Endothelial cell of umbilical vein (primary cell): ENCODE data around the gene MFN1. TPM values are rescaled to one million over a fixed set of nuclear protein-coding genes. Genes with fewer than 3 reads are reported as not detected.
A peak's percentile ranks its signal among the peaks of the same experiment; 100 is the strongest.

ENCODE experiments used
- BruUV-seq: library from RNA; stranded (reverse); fragments of 400-500 nt; replicated peaks from 2 replicates; lab custom pipeline; 2021; lab: Mats Ljungman, UMichigan
- CTCF ChIA-PET: fragments of 300-600, 350-600 bp; sonication (Branson Sonifier 250); formaldehyde crosslinking; loops from one replicate; lab custom pipeline; 2021; ENCODE audit warnings: antibody characterized with exemption, inconsistent platforms; lab: Charles Lee
- POLR2A ChIA-PET: fragments of 300-600, 350-600 bp; sonication (Branson Sonifier 250); formaldehyde crosslinking; loops from one replicate; lab custom pipeline; 2021; ENCODE audit warnings: antibody characterized with exemption, inconsistent platforms; lab: Charles Lee
- DNase-seq: peaks from one replicate; pipeline ENCODE4 v3.0.0-alpha.2; 2011; ENCODE audit warnings: low read depth, low spot score
- FAIRE-seq: peaks from 2 replicates; lab custom pipeline; 2011; peaks lifted over from hg19 to GRCh38; lab: Jason Lieb, UNC
- H2AFZ ChIP-seq: 2 replicates; pipeline ENCODE4 v1.6.0; 2012; ENCODE audit warnings: low read depth, low read length, control low read depth, inconsistent platforms
- H3K27ac ChIP-seq: 2 replicates; pipeline ENCODE4 v1.5.1; 2011; ENCODE audit warnings: low read depth, mild to moderate bottlenecking, control low read depth, low read length, moderate library complexity; ENCODE audit not compliant: insufficient read depth
- H3K27me3 ChIP-seq, 2 experiments: 2 replicates each; pipeline versions ENCODE4 v1.6.0 to v1.6.1; 2011; ENCODE audit warnings: low read length in 2 of 2, mixed read lengths in 1 of 2; ENCODE audit not compliant: control insufficient read depth in 2 of 2, insufficient read depth in 2 of 2
- H3K36me3 ChIP-seq, 2 experiments: 2 replicates in 1 of 2; 3 replicates in 1 of 2; pipeline ENCODE4 v1.5.1; 2011; ENCODE audit warnings: low read length in 2 of 2, mild to moderate bottlenecking in 1 of 2, moderate library complexity in 1 of 2; ENCODE audit not compliant: control insufficient read depth in 2 of 2, insufficient read depth in 2 of 2; ENCODE audit errors: extremely low read depth in 1 of 2
- H3K4me1 ChIP-seq: 3 replicates; pipeline ENCODE4 v1.5.1; 2011; ENCODE audit warnings: mild to moderate bottlenecking, low read length; ENCODE audit not compliant: control insufficient read depth, insufficient read depth; ENCODE audit errors: extremely low read depth
- H3K4me2 ChIP-seq: 2 replicates; pipeline ENCODE4 v1.6.1; 2011; ENCODE audit warnings: low read length, control low read depth, mixed read lengths; ENCODE audit not compliant: insufficient read depth
- H3K4me3 ChIP-seq, 3 experiments: fragments of 200-600 bp in 1 of 3; sonication (generic), shearing (Covaris generic) in 1 of 3; replicated peaks in 1 of 3; 2 replicates each; pipeline ENCODE4 v1.5.1; 2011 to 2016; ENCODE audit warnings: control low read depth in 3 of 3, low read length in 3 of 3, mild to moderate bottlenecking in 2 of 3, inconsistent platforms in 1 of 3, low read depth in 1 of 3, moderate library complexity in 1 of 3; ENCODE audit not compliant: insufficient read depth in 1 of 3
- H3K79me2 ChIP-seq: 2 replicates; pipeline ENCODE4 v1.6.0; 2012; ENCODE audit warnings: low read length, inconsistent platforms; ENCODE audit not compliant: control insufficient read depth, insufficient read depth
- H3K9ac ChIP-seq: replicated peaks from 2 replicates; pipeline ENCODE3; 2011; ENCODE audit warnings: low read length, control low read depth; ENCODE audit not compliant: insufficient read depth; ENCODE audit errors: extremely low read depth
- H3K9me1 ChIP-seq: replicated peaks from 3 replicates; pipeline ENCODE4 v1.6.0; 2011; ENCODE audit warnings: mild to moderate bottlenecking, low read length; ENCODE audit not compliant: control insufficient read depth, insufficient read depth; ENCODE audit errors: extremely low read depth
- H3K9me3 ChIP-seq: replicated peaks from 2 replicates; pipeline ENCODE4 v1.5.1; 2012; ENCODE audit warnings: low read length, inconsistent platforms; ENCODE audit not compliant: control insufficient read depth, insufficient read depth
- H4K20me1 ChIP-seq: replicated peaks from 2 replicates; pipeline ENCODE3; 2011; ENCODE audit warnings: mild to moderate bottlenecking, low read length; ENCODE audit not compliant: control insufficient read depth, insufficient read depth; ENCODE audit errors: extremely low read depth
- EZH2 ChIP-seq: IDR thresholded peaks from 2 replicates; pipeline ENCODE4 v1.6.1; 2012; ENCODE audit warnings: borderline replicate concordance, low read depth, mild to moderate bottlenecking, moderate library complexity, low read length, inconsistent platforms; ENCODE audit not compliant: severe bottlenecking
- FOS ChIP-seq: IDR thresholded peaks from 2 replicates; pipeline ENCODE4 v1.6.1; 2011; ENCODE audit warnings: mild to moderate bottlenecking, low read length, moderate library complexity, borderline replicate concordance; ENCODE audit not compliant: insufficient read depth
- MYC ChIP-seq: IDR thresholded peaks from one replicate; pipeline ENCODE4 v1.6.1; 2011; ENCODE audit warnings: mild to moderate bottlenecking, low read depth, low read length
- POLR2A ChIP-seq: IDR thresholded peaks from 2 replicates; pipeline ENCODE4 v1.6.1; 2012; ENCODE audit warnings: low read depth, mild to moderate bottlenecking, control low read depth, low read length
- POLR2AphosphoS5 ChIP-seq: IDR thresholded peaks from 2 replicates; pipeline ENCODE4 v1.6.1; 2012; ENCODE audit warnings: low read depth, mild to moderate bottlenecking, control low read depth, low read length, moderate library complexity; ENCODE audit not compliant: insufficient read depth
- dilution Hi-C: fragments of 300-500 bp; cut with MboI; formaldehyde crosslinking; loops from one replicate; pipeline ENCODE4 v1.15.0; 2019; ENCODE audit warnings: low sequenced_read_pairs; ENCODE audit not compliant: extremely low pct_ligation_motif_present
- intact Hi-C: fragments of 100-400 bp; cut with micrococcal nuclease; formaldehyde crosslinking; loops from one replicate; pipeline ENCODE4 v1.10.0; 2022
- polyA plus RNA-seq, 4 experiments: library from polyadenylated mRNA; depleted of rRNA in 3 of 4; stranded (reverse) in 3 of 4; unstranded in 1 of 4; fragments of >200 nt; gene quantifications; 2 replicates each; pipeline versions ENCODE4 v1.2.1 to v1.2.3, GENCODE V29; 2011 to 2012; ENCODE audit warnings: missing spikeins in 1 of 4
- total RNA-seq: library from RNA; stranded (reverse); gene quantifications from 2 replicates; pipeline ENCODE4 v1.2.3, GENCODE V29; 2021
- TF ChIP-seq, protein P1 (sequence below), 2 donors: IDR thresholded peaks; 1 replicate in 1 of 2; 2 replicates in 1 of 2; pipeline ENCODE4 v1.5.1; 2011; ENCODE audit warnings: low read length in 2 of 2, mild to moderate bottlenecking in 2 of 2, moderate library complexity in 2 of 2, control low read depth in 1 of 2, inconsistent platforms in 1 of 2, low read depth in 1 of 2; ENCODE audit not compliant: insufficient read depth in 1 of 2; ENCODE audit errors: extremely low read depth in 1 of 2
- TF ChIP-seq, protein P2 (sequence below): IDR thresholded peaks from 2 replicates; pipeline ENCODE4 v1.6.1; 2011; ENCODE audit not compliant: insufficient read depth, insufficient read length

MFN1 gene
- total and polyA plus RNA-seq, 2 donors (not counting 3 experiments of a cell fraction or from before 2014, with no cell fraction given) = 11.6 to 42.9 TPM

DNA sequence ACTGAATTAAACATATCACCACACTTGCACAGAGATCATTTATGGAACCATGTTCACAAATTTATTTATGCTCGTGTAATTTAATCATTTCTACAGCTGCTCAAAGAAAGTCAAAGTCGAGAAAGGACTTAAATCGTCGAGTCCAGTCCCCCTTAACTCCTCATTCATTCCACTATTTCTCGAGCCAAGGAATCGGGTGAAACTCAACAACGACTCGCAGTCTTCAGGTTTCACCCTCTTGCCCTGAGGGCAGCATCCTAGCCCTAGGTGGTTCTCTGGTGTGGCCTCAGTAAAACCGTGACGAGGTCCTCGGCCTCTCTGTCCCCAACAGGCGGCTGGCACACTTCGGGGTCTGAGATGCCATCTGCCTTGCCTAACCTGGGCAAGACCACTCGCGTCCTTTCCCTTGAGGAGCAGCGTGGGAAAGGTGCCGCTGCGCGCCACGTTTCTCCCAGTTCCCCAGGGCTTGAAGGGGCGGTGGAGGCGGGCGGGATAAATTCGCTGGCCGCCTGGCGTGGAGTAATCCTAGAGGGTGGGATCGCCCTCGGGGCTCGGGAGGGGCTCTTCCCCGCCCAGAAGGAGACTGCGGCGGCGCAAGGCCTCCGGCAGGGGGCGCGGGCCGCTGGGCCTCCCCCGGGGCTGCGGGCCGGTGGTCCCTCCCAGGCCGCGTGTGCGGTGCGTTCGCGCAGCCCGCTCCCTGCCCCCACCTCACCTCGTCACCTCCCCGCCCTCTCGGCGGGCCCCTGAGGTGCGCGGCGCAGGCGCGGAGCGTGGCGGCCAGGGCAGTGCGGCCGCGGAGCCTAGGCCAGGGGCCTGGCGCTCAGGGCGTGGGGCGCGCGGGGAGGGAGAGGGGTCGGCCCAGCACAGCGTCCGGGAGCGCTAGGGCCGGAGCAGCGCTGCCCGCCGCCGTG, 25.0 kb upstream of the MFN1 start, which contains the start of gene ZNF639:
Gene ZNF639, plus strand, starts transcription at position 746 of the 911 bp plus-strand sequence. CDS start 5,263 bp downstream, outside the sequence.
- POLR2A ChIA-PET = no interaction called here
- intact Hi-C loops = loop anchor here (1.0 to 2.0 kb wide), 6 partner anchors 25 to 251 kb away; partner anchors contain the start of genes ACTL6A, GNB4, MFN1 and PIK3CA
- no peaks in the 10 kb centered on the region for H3K36me3 ChIP-seq
- H3K9me1 ChIP-seq = no peaks in the 10 kb centered on the region
- DNase-seq (peak; percentile 90), FAIRE-seq (peak; percentile 65)
- peak within 1 kb of the TSS; percentile 70 to 90 (median 87) for H3K4me3 ChIP-seq
- H4K20me1 ChIP-seq = no peaks in the 10 kb centered on the region
- H3K79me2 ChIP-seq = peaks cover 42% of the 10 kb centered on the region
- BruUV-seq = TSS peak; percentile 83
- peak within 1 kb of the TSS; percentile 74 for H3K27ac ChIP-seq
- peaks cover 19% of the 10 kb centered on the region for H3K4me1 ChIP-seq
- TF ChIP-seq EZH2 (no peak), POLR2AphosphoS5 (peak; percentile 81), MYC (peak; percentile 95), FOS (no peak), POLR2A (peak; percentile 36)
- TF ChIP-seq, protein P1, sequence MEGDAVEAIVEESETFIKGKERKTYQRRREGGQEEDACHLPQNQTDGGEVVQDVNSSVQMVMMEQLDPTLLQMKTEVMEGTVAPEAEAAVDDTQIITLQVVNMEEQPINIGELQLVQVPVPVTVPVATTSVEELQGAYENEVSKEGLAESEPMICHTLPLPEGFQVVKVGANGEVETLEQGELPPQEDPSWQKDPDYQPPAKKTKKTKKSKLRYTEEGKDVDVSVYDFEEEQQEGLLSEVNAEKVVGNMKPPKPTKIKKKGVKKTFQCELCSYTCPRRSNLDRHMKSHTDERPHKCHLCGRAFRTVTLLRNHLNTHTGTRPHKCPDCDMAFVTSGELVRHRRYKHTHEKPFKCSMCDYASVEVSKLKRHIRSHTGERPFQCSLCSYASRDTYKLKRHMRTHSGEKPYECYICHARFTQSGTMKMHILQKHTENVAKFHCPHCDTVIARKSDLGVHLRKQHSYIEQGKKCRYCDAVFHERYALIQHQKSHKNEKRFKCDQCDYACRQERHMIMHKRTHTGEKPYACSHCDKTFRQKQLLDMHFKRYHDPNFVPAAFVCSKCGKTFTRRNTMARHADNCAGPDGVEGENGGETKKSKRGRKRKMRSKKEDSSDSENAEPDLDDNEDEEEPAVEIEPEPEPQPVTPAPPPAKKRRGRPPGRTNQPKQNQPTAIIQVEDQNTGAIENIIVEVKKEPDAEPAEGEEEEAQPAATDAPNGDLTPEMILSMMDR (IDR thresholded peaks at IDR 0.05; ENCODE audit: extremely low read depth in 1 of 2, insufficient read depth in 1 of 2, low read depth in 1 of 2, low read length in 2 of 2) = peak; percentile 83 to 88
- TF ChIP-seq, protein P2, sequence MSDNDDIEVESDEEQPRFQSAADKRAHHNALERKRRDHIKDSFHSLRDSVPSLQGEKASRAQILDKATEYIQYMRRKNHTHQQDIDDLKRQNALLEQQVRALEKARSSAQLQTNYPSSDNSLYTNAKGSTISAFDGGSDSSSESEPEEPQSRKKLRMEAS = peak; percentile 6
- H2AFZ ChIP-seq = peak within 1 kb of the TSS; percentile 83
- CTCF ChIA-PET = interaction anchor here (0.7 to 3.7 kb wide), 24 partner anchors 13 to 887 kb away, joined by 3 to 60 read pairs (median 7); partner anchors contain the start of genes ACTL6A, MFN1, PIK3CA and ZMAT3
- H3K9me3 ChIP-seq = no peaks in the 10 kb centered on the region
- no peaks in the 10 kb centered on the region for H3K27me3 ChIP-seq
- dilution Hi-C loops = no loop called here
- H3K9ac ChIP-seq = peak within 1 kb of the TSS; percentile 94
- H3K4me2 ChIP-seq = peak within 1 kb of the TSS; percentile 99
